ENCODE measurements around the gene NUBP2. TPM values are rescaled to one million over a fixed set of nuclear protein-coding genes. Genes with fewer than 3 reads are reported as not detected.

NUBP2 gene
- total RNA-seq, 1 experiment from 2014 or later = 89.2 TPM

GRCh38 chr16:1792836-1793577 is 10.2 kb downstream of the NUBP2 start (continued):
- TF ChIP-seq ARID4B (CRISPR knock-in tag; IDR thresholded peaks at IDR 0.05; ENCODE audit: borderline replicate concordance) (no peak), TEAD1 (CRISPR knock-in tag; IDR thresholded peaks at IDR 0.05) (no peak), CTCF (IDR thresholded peaks at IDR 0.05) (no peak), FOXK1 (CRISPR knock-in tag; IDR thresholded peaks at IDR 0.05) (no peak), MXD4 (CRISPR knock-in tag; IDR thresholded peaks at IDR 0.05; ENCODE audit: borderline replicate concordance) (no peak), ZNF425 (CRISPR knock-in tag; conservative IDR thresholded peaks at IDR 0.05) (no peak), TP53 (CRISPR knock-in tag; IDR thresholded peaks at IDR 0.05) (no peak), ZNF317 (CRISPR knock-in tag; IDR thresholded peaks at IDR 0.05; ENCODE audit: borderline replicate concordance, low read depth) (no peak), EMX1 (CRISPR knock-in tag; IDR thresholded peaks at IDR 0.05) (no peak)

- Mint-ChIP-seq H3K4me1 (no peaks in the 10 kb centered on the region), H3K9me3 (peaks cover 12% of the 10 kb centered on the region), H3K4me3 (no peak within 1 kb of the TSS), H3K36me3 (peaks cover 11% of the 10 kb centered on the region), H3K27me3 (ENCODE audit: low read depth) (no peaks in the 10 kb centered on the region; the same call in 1 of the 2 replicates), H3K27ac (no peak within 1 kb of the TSS)
- DNase-seq (ENCODE audit: low spot score) = no peak
- no peak for ATAC-seq
- CTCF ChIA-PET = interaction anchor here (1.0 to 1.6 kb wide), 2 partner anchors 30 to 130 kb away, joined by 3 to 5 read pairs; no protein-coding TSS in a partner anchor
- POLR2A ChIA-PET = interaction anchor here (0.9 to 1.2 kb wide), 2 partner anchors 11 to 34 kb away, joined by 3 read pairs; partner anchors contain the start of genes NUBP2 and SPSB3
- TF ChIP-seq RORB (CRISPR knock-in tag; IDR thresholded peaks at IDR 0.05) (no peak), HMGA2 (CRISPR knock-in tag; IDR thresholded peaks at IDR 0.05) (no peak), ATF1 (CRISPR knock-in tag; IDR thresholded peaks at IDR 0.05) (no peak), ZNF532 (CRISPR knock-in tag; IDR thresholded peaks at IDR 0.05; ENCODE audit: borderline replicate concordance) (no peak), E2F1 (CRISPR knock-in tag; IDR thresholded peaks at IDR 0.05) (no peak), CTCF (IDR thresholded peaks at IDR 0.05) (no peak), ZNF121 (CRISPR knock-in tag; IDR thresholded peaks at IDR 0.05) (no peak), ZNF396 (CRISPR knock-in tag; IDR thresholded peaks at IDR 0.05; ENCODE audit: borderline replicate concordance) (no peak), TEAD1 (CRISPR knock-in tag; IDR thresholded peaks at IDR 0.05) (no peak)
Observed at GRCh38 chr16:1793578-1794220, 10.9 kb downstream of the NUBP2 start, which contains the start of gene IGFALS. IGFALS (minus strand) TSS chr16:1793705; CDS start chr16:1793652, 53 bp downstream.
